GM12872 (cell line): Measurements from ENCODE around the gene LIPN.

ENCODE experiments used
- TF ChIP-seq, protein P1 (sequence below): IDR thresholded peaks from 3 replicates; pipeline ENCODE4 v1.5.1; 2011; ENCODE audit warnings: low read depth, mild to moderate bottlenecking, low read length, moderate library complexity; ENCODE audit not compliant: insufficient read depth

Gene LIPN

GRCh38 chr10:88800152-88801125 is 40.6 kb downstream of the LIPN start:
- TF ChIP-seq, protein P1, sequence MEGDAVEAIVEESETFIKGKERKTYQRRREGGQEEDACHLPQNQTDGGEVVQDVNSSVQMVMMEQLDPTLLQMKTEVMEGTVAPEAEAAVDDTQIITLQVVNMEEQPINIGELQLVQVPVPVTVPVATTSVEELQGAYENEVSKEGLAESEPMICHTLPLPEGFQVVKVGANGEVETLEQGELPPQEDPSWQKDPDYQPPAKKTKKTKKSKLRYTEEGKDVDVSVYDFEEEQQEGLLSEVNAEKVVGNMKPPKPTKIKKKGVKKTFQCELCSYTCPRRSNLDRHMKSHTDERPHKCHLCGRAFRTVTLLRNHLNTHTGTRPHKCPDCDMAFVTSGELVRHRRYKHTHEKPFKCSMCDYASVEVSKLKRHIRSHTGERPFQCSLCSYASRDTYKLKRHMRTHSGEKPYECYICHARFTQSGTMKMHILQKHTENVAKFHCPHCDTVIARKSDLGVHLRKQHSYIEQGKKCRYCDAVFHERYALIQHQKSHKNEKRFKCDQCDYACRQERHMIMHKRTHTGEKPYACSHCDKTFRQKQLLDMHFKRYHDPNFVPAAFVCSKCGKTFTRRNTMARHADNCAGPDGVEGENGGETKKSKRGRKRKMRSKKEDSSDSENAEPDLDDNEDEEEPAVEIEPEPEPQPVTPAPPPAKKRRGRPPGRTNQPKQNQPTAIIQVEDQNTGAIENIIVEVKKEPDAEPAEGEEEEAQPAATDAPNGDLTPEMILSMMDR: no peak

- TF ChIP-seq, protein P1: no peak
Measured at GRCh38 chr10:88802523-88803285, 42.9 kb downstream of the LIPN start, which contains the start of gene LIPM. LIPM (plus strand) TSS chr10:88802730; CDS start chr10:88802897, 167 bp downstream.

DNA sequence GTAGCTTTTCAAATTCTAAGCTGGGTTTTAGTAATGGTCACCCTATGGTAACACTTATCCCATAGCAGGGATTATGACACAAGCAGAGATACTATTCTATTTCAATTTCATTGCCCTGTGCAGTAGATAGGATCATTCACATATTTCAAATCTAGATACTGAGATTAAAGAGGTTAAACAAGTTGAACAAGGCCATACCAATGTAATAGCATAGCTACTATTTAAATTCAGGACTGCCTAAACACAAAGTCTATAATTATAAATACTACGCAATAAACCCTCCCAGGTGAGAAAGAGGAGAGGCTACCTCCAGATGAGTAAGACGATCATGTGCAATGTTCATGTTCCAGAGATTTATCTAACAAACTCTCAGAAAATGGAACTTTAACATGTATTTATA is 43.8 kb downstream of the LIPN start:
- TF ChIP-seq, protein P1: no peak

DNA sequence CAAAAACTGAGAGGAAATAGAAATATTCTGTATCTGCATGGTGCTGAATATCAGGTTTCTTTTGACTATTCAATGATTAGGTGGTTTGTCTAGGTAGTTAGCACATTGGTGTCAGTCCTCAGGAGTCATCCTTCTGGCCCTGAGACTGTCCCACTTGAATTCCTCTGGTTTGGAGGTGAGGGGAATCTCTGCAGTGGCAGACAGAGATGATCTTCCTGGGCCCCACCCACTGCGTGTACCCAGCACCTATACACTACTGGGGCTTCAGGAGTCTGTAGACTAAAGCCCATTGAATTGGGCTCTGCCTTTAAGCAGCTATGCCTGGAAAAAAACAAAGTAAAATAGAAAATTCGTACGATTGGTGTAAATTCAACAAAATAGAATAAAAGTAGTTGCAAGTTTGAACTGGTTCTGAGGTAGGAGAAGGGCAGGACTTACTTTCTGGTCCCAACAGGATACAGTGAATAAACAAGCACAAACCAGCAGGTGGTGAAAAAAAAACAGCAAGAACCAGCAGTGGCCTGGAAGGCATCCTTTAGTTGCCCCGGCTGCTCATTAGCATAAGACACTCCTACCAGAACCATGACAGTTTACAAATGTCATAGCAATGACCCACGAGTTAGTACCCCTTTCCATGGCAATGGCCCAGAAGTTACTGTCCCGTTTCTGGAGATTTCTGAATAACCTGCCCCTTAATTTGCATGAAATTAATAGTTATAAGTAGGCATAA is 44.4 kb downstream of the LIPN start:
- TF ChIP-seq, protein P1: no peak

DNA sequence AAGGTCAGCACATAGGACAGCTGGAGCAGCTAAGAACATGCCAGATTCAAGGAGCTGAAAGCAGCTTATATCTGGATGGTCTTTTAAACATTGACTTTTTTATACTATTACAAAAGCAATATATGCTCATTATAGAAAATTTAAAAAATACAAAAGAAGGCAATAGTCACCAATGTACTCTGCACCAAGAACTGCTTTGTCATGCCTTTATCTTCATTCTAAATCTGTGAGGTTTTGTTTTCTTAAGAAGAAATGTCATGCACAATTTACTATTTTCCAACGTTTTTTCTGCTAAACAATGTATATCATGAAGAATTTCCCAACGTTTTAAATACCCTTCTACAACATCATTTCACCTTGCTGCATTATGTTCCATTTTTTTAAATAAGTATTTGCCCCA is 45.5 kb downstream of the LIPN start:
- TF ChIP-seq, protein P1: no peak

GRCh38 chr10:88805924-88806323 is 46.1 kb downstream of the LIPN start:
- TF ChIP-seq, protein P1: no peak
